Left colon (tissue), 2 donors: ENCODE results near the gene PSMD1. TPM values are rescaled to one million over a fixed set of nuclear protein-coding genes. Genes with fewer than 3 reads are reported as not detected.
"Not testable (repeated sequence)": the region's sequence is repeated elsewhere in the genome, so short reads cannot be mapped to it uniquely, and the experiment has no call there.

ENCODE experiments used
- ATAC-seq: fragments of 200-7000 bp; cut with Tn5 transposase; one replicate; pipeline ENCODE4 v1.9.1; 2020; ENCODE audit warnings: mild to moderate bottlenecking, moderate library complexity
- DNase-seq, 2 donors: peaks; one replicate each; pipeline ENCODE4 v3.0.0-alpha.2; 2020
- intact Hi-C, 2 donors: fragments of 100-400 bp; cut with DNase I in 1 of 2; cut with micrococcal nuclease in 1 of 2; formaldehyde crosslinking; loops; one replicate each; pipeline versions ENCODE4 v1.11.2 to v1.14.0; 2022; cut with DNase I, micrococcal nuclease
- long read RNA-seq: library from polyadenylated mRNA; unstranded; transcript quantifications from one replicate; pipeline ENCODE4 v2.0.0, GENCODE V29; 2021
- total RNA-seq, 2 donors: library from RNA; stranded (reverse); fragmentation: NEBNext Ultra II Directional; extraction: Animal tissue kit (Norgen Biotek cat#: 25700); gene quantifications; one replicate each; pipeline ENCODE4 v1.2.1, GENCODE V29; 2021
- donor health status: DM: no; HTN: no; CAD: no.
- donor health status: DM: yes; HTN: yes; CAD: no.

PSMD1 gene
- 10 to 100 TPM; 81.3 to 91.0 TPM for total RNA-seq
- long read RNA-seq, transcript PSMD1-201 (25 exons, 3,326 nt) = major isoform, 22 of 228 reads
- long read RNA-seq, partial matches to known transcripts = 201 of 228 reads
- long read RNA-seq, other reads (novel, unspliced or antisense) = 5 of 228 reads

DNA sequence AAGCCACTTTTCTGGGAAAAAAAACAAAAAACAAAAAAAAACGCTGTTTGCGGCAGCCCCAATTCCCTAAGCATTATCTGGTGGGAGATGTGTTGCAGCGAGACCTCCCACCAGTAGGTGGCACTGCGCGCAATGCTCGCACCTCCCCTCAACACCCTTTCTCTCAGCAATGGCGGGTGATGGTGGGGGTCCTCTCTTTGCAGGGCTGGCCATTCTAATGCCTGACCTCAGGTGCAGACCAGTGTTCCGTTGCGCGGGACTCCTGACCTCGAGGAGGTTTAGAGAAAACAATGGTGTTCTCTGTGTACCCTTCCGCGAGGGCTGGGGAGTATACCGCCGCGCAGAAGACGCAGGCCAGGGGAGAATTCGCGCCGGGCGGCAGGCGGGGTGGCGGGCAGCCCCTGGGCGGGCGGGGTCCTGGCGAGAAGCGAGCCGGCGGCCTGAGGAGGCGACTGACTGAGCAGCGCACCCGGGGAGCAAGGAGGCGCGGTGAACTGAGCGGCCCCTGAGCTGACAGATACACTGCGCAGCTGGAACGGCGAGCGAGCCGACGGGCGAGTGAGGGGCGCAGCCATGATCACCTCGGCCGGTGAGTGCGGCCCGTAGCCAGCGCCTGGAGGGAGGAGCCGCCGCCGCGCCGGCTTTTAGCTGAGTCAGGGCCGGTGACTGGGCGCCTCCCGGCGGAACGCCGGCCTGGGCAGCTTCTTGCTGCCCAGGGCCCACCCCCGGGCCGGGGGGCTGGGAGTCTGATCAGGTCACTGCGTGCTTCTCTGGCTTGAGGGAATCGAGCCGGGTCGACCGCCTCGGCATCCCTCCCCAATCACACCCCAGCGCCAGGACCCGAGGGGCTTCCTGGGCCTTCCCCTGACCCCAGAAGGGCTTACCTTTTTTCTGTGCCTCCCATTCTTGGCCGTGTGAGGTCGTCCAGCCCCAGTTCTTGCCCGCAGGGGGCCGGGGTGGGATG lies at the start of gene PSMD1:
PSMD1 (plus strand) TSS at position 415 of the 964 bp plus-strand sequence; CDS start at position 574, 159 bp downstream.
- intact Hi-C loops = no loop called here
- DNase-seq (peak; percentile 90 to 94), ATAC-seq (peak; percentile 74)

- ATAC-seq (no peak), DNase-seq (no peak)
- intact Hi-C loops = no loop called here
These were observed 49.2 kb upstream of the PSMD1 start for GRCh38 chr2:231007286-231008098.

- DNase-seq (no peak), ATAC-seq (no peak)
- intact Hi-C loops = no loop called here
These were observed 48.5 kb upstream of the PSMD1 start for GRCh38 chr2:231008131-231008530.

DNA sequence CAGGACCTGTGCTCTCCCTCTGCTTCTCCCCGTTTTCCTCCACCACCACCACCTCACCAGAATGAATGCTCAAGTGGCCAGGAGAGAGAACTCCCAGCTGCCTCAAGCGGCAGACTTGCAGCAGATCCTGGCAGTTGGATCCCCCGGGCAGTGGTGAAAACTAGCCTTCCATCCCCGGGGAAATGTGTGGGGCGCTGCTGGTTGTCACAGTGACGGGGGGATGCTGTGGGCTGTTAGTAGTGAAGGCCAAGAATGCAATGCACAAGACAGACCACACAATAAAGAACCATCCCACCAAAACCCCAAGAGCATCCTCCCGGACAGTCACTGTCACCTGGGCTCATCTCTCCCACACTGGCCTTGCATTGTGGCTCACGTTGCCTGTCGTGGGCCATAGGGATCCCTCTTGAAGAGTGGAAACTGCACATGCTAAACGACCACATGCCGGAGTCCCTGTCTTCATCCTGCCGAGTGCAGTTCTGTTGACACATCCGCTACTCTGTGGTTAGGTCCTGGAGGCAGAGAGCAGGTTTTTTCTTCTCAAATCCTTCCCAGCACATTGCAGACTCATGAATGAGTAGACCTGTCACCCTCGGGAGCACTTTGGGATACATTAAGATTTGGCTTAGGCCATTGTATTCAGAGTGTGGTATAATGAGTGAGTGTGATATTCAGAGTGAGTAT lies 47.3 kb upstream of the PSMD1 start:
- DNase-seq (no peak), ATAC-seq (no peak)
- intact Hi-C loops = no loop called here

- ATAC-seq = no peak
- intact Hi-C loops = no loop called here
- no peak for DNase-seq
These were observed 46.4 kb upstream of the PSMD1 start for GRCh38 chr2:231010201-231010730.

DNA sequence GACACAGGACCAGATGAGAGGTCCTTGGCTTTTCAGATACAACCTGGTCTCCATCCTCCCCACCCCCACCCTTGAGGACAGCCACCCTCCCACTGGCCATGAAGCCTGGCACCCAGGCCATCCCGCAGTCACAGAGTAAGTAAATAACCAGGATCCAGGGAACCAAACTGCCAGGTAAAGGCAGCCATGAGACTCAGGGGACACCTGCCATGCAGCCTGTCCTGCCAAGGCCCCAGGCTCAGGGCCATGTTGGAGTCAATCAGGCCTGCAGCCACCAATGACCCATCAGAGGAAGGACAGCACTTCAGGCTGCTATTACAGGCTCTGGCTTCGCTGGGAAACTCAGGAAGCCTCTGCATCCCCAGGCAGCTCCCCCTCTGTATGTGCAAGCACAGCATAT lies 45.1 kb upstream of the PSMD1 start:
- DNase-seq (no peak), ATAC-seq (no peak)
- intact Hi-C loops = no loop called here

- ATAC-seq = no peak
- intact Hi-C loops = no loop called here
These were observed 44.2 kb upstream of the PSMD1 start for GRCh38 chr2:231012463-231012862.

GRCh38 chr2:231013820-231014219 lies 42.8 kb upstream of the PSMD1 start:
- intact Hi-C loops = no loop called here
- no peak for DNase-seq
- ATAC-seq = no peak

More at GRCh38 chr2:231012463-231012862, 44.2 kb upstream of the PSMD1 start:
- DNase-seq = no peak

- DNase-seq = no peak
- ATAC-seq = no peak
- intact Hi-C loops = no loop called here
These were observed 41.2 kb upstream of the PSMD1 start for GRCh38 chr2:231015478-231015877.

- ATAC-seq = no peak
- intact Hi-C loops = no loop called here
- no peak for DNase-seq
These were observed 40.7 kb upstream of the PSMD1 start for GRCh38 chr2:231015926-231016325.

DNA sequence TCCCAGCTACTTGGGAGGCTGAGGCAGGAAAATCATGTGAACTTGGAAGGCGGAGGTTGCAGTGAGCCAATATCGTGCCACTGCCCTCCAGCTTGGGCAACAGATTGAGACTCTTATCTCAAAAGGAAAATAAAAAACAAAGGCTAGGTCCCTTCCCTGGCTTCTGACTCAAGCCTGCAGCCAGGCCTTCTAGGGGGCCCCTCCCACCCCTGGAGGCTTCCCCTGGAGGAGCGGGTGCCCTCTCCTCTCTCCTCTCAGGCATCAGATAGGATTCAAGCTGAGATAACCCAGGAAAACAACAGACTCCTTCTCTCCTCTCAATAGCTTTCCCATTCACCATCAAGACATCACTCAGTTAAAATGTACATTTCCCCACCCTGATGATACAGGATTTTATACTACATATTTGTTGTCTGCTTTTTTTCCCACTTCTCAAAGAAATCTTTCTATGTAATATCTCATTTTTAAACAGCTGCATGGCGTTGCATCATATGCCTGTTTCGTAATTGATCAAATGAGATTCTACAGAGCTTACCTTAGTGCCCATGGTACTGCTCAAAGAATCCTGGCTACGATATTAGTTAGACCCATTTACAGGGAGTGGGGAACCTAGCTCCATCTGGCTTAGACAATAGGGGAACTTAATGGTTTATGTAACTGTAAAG lies 40.0 kb upstream of the PSMD1 start:
- intact Hi-C loops = no loop called here
- DNase-seq (no peak), ATAC-seq (no peak)

DNA sequence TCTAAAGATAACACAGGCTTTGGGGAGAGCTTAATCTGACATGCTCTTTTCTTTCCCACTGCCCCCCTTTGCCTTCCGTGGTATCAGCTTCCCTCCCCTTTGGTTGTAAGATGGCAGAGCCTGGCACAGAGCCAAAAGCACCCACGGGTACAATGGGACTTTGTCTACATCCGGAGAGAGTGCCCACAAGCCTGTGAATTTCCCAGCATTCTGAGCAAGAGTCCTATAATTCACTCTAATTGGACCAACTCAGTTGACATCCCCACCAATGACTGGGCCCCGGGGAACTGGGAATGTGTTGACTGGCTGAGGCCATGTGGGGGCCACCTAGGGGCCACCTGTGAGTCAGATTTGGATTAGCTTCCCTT lies 39.5 kb upstream of the PSMD1 start:
- intact Hi-C loops = no loop called here
- DNase-seq = no peak
- ATAC-seq = no peak

DNA sequence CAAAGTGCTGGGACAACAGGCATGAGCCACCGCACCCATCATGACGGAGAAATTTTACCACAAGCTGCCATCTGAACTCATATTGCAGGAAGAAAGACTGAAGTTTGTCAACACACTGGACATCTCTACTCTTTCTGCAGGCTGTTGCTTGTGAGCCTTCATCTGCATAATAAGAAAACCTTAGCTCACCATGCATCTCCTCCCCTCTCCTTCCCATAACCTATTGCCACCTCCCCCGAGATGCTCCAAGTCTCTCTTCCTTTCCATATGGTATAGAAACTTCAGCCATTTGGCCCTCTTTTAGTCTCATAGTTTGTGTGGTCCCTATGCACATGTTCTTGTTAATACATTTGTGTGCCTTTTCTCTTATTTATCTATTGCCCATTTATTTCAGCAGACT lies 38.5 kb upstream of the PSMD1 start:
- ATAC-seq (no peak), DNase-seq (no peak)
- intact Hi-C loops = no loop called here

- DNase-seq, intact Hi-C loops, ATAC-seq: not testable (repeated sequence)
These were observed 31.6 kb upstream of the PSMD1 start for GRCh38 chr2:231025059-231025458.

DNA sequence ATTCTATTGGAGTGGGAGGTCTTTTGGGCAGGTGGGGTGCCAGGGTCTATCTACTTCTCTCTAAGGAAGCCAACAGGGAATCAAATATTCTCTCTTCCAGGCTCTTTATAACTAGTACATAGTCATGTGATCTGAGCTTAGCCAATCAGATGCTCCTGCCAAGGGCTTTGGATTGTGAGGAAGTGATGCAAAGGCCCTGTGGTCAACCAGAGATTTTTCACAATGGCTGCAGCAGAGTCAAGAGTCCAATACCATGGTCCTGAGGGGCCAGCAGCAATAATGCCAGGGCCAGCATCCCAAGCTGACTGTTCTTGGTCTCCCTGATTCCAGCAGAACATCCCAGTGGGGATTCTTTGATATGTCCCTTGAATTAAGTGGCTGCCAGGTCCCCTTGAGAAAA lies 27.8 kb upstream of the PSMD1 start:
- intact Hi-C loops = no loop called here
- no peak for ATAC-seq
- no peak for DNase-seq

DNA sequence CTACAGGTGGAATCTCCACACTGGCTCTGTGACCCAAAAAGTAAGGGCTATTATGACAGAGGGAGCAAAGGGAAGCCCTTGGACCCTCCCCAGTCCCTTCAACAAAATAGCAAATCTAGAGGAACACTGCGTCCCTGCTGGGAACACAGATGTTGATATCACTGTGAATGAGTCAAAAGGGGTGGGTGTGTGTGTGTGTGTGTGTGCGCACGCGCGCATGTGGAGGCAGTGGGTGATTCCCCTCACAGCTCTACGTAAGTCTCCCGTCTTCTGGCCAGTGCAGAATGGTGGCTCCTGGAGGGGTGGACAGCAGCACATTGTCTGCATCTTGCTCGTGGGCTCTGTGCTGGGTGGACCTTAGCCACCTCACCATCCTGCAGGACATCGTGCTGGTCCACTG lies 27.1 kb upstream of the PSMD1 start:
- intact Hi-C loops = no loop called here
- ATAC-seq (no peak), DNase-seq (no peak)

- ATAC-seq = no peak
- DNase-seq = no peak
- intact Hi-C loops = no loop called here
These were observed 25.9 kb upstream of the PSMD1 start for GRCh38 chr2:231030725-231031124.

- intact Hi-C loops = no loop called here
- DNase-seq (no peak), ATAC-seq (no peak)
These were observed 24.0 kb upstream of the PSMD1 start for GRCh38 chr2:231032575-231033140.
